ENCODE results near the gene MLLT1. TPM values are rescaled to one million over a fixed set of nuclear protein-coding genes. Genes with fewer than 3 reads are reported as not detected.

MLLT1 gene
- total and polyA plus RNA-seq, 2 of the 8 experiments (the other 6 are each of a cell fraction or from before 2014, with no cell fraction given) = 18.8 to 45.1 TPM

DNA sequence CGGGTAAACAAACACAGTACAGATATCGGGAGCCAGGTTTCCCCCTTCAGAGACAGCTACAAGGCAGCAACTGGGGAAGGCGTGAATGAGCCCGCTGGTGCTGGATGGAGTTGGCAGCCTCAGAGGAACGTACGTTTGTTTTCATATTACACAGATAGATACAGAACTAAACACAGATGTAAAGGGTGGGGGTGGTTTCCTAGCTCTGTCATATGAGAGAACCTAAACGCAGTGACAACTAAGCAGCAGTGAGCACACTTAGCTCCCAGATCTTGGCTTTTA lies 32.8 kb downstream of the MLLT1 start:
- no peak for FAIRE-seq
- no peak overlapping the region for H3K27ac ChIP-seq (ENCODE audit: low read depth, low read length)
- peaks cover 9 to 18% of the 10 kb centered on the region in 2 experiments for H4K20me1 ChIP-seq (replicated peaks in 1 of 2; ENCODE audit: control insufficient read depth in 1 of 2, insufficient read depth in 2 of 2, low read length in 2 of 2)
- no peak overlapping the region for H4K8ac ChIP-seq (ENCODE audit: extremely low read depth, insufficient read depth, low read length)
- no peak overlapping the region for H3K4ac ChIP-seq (replicated peaks; ENCODE audit: insufficient read length, low read depth, low read length)
- ChIA-PET POLR2A (ENCODE audit: partially characterized antibody) (no interaction called here), CTCF (ENCODE audit: partially characterized antibody) (interaction anchor here (1.1 to 1.9 kb wide), 3 partner anchors 13 to 28 kb away, joined by 3 to 8 read pairs (median 3); no protein-coding TSS in a partner anchor)
- peaks cover 13% of the 10 kb centered on the region for H3K79me1 ChIP-seq (ENCODE audit: low read depth, low read length)
- 89% methylated on average over 7 of the region's 7 CpGs; no CpG with 5 or more reads in 1 of the 2 experiments for WGBS, 2 experiments (ENCODE audit: extremely low coverage in 1 of 2, insufficient coverage in 1 of 2, insufficient read length in 1 of 2, insufficient replicate concordance in 2 of 2, low coverage in 1 of 2, low lambda C conversion rate in 2 of 2, missing lambda C conversion rate in 1 of 2)
- H3K18ac ChIP-seq (ENCODE audit: extremely low read depth, low read length) = no peak overlapping the region
- H2AFZ ChIP-seq (ENCODE audit: low read length) = no peak overlapping the region
- DNase-seq (ENCODE audit: low read depth in 1 of 2, low spot score in 2 of 2) = no peak
- peaks cover 0 to 7% (median under 1%) of the 10 kb centered on the region in 4 experiments; a peak in 3 of 7 replicates for H3K4me1 ChIP-seq (replicated peaks in 1 of 4; ENCODE audit: control insufficient read depth in 3 of 4, insufficient read depth in 4 of 4, low read length in 3 of 4)
- H2BK20ac ChIP-seq (ENCODE audit: low read length) = no peak overlapping the region
- no peak overlapping the region for H3K9ac ChIP-seq (replicated peaks in 1 of 4; ENCODE audit: extremely low read depth in 1 of 4, low read depth in 3 of 4, low read length in 3 of 4)
- no peak overlapping the region for H3K14ac ChIP-seq (ENCODE audit: insufficient read length)
- no peak overlapping the region for H2BK12ac ChIP-seq (ENCODE audit: low read depth, low read length)
- 0 out of 2 replicates have a peak overlapping the region, but pooled peaks have one; percentile 9 for H2BK5ac ChIP-seq (ENCODE audit: low read depth, low read length)
- H3K23me2 ChIP-seq (ENCODE audit: low read depth, low read length) = no peaks in the 10 kb centered on the region
- H3K4me3 ChIP-seq (ENCODE audit: extremely low read depth in 1 of 4, insufficient read depth in 2 of 4, low read depth in 3 of 4, low read length in 4 of 4) = no peak overlapping the region
- H4K91ac ChIP-seq (replicated peaks; ENCODE audit: insufficient read length, low read length) = no peak overlapping the region
- H2BK15ac ChIP-seq (ENCODE audit: low read length) = no peak overlapping the region
- H3K27me3 ChIP-seq (replicated peaks in 1 of 4; ENCODE audit: control insufficient read depth in 3 of 4, extremely low read depth in 1 of 4, insufficient read depth in 3 of 4, low read length in 3 of 4) = no peaks in the 10 kb centered on the region
- H2AK5ac ChIP-seq (ENCODE audit: low read depth, low read length) = no peak overlapping the region
- H3K4me2 ChIP-seq (ENCODE audit: insufficient read depth in 1 of 2, low read depth in 2 of 2, low read length in 2 of 2) = no peak overlapping the region
- peaks cover 3 to 86% of the 10 kb centered on the region in 2 experiments for H3K79me2 ChIP-seq (ENCODE audit: control insufficient read depth in 1 of 2, insufficient read depth in 2 of 2, low read length in 2 of 2)
- peaks cover 7 to 15% of the 10 kb centered on the region in 2 experiments; a peak in 3 of 4 replicates for H3K9me3 ChIP-seq (ENCODE audit: insufficient read depth in 2 of 2, low read depth in 1 of 2, low read length in 1 of 2)
- no peak overlapping the region for H3K23ac ChIP-seq (ENCODE audit: insufficient read length)
- no peak overlapping the region for H4K5ac ChIP-seq (ENCODE audit: insufficient read length, low read depth, low read length)
- H3K56ac ChIP-seq (replicated peaks; ENCODE audit: insufficient read length, low read depth, low read length) = no peak overlapping the region
- peaks cover 0 to 11% (median 4%) of the 10 kb centered on the region in 4 experiments; a peak in 3 of 8 replicates for H3K36me3 ChIP-seq (ENCODE audit: control insufficient read depth in 2 of 4, insufficient read depth in 4 of 4, low read length in 3 of 4)
- no peak overlapping the region for H2BK120ac ChIP-seq (replicated peaks; ENCODE audit: low read depth, low read length)
- TF ChIP-seq, protein P1, sequence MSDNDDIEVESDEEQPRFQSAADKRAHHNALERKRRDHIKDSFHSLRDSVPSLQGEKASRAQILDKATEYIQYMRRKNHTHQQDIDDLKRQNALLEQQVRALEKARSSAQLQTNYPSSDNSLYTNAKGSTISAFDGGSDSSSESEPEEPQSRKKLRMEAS (IDR thresholded peaks at IDR 0.05) = no peak
- TF ChIP-seq GTF2F1 (IDR thresholded peaks at IDR 0.05; ENCODE audit: borderline replicate concordance, low read depth, low read length) (no peak), HDAC6 (IDR thresholded peaks at IDR 0.05; ENCODE audit: low read depth, low read length) (no peak), KDM4A (IDR thresholded peaks at IDR 0.05; ENCODE audit: low read depth, low read length, severe bottlenecking) (no peak), BACH1 (IDR thresholded peaks at IDR 0.05; ENCODE audit: low read length) (no peak), BRCA1 (IDR thresholded peaks at IDR 0.05; ENCODE audit: low read depth, low read length) (no peak), CTBP2 (IDR thresholded peaks at IDR 0.05; ENCODE audit: borderline replicate concordance, insufficient read depth, insufficient read length, low read length) (no peak)
- TF ChIP-seq, protein P2, sequence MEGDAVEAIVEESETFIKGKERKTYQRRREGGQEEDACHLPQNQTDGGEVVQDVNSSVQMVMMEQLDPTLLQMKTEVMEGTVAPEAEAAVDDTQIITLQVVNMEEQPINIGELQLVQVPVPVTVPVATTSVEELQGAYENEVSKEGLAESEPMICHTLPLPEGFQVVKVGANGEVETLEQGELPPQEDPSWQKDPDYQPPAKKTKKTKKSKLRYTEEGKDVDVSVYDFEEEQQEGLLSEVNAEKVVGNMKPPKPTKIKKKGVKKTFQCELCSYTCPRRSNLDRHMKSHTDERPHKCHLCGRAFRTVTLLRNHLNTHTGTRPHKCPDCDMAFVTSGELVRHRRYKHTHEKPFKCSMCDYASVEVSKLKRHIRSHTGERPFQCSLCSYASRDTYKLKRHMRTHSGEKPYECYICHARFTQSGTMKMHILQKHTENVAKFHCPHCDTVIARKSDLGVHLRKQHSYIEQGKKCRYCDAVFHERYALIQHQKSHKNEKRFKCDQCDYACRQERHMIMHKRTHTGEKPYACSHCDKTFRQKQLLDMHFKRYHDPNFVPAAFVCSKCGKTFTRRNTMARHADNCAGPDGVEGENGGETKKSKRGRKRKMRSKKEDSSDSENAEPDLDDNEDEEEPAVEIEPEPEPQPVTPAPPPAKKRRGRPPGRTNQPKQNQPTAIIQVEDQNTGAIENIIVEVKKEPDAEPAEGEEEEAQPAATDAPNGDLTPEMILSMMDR (IDR thresholded peaks at IDR 0.05; ENCODE audit: control extremely low read depth in 1 of 3, insufficient read depth in 1 of 3, low read depth in 1 of 3, low read length in 3 of 3) = no peak
